ENCODE results near the gene PARM1. TPM values are rescaled to one million over a fixed set of nuclear protein-coding genes. Genes with fewer than 3 reads are reported as not detected.

Gene PARM1
- total and polyA plus RNA-seq, 2 donors (not counting 1 experiment from before 2014, with no cell fraction given) = 7.8 to 10.4 TPM

DNA sequence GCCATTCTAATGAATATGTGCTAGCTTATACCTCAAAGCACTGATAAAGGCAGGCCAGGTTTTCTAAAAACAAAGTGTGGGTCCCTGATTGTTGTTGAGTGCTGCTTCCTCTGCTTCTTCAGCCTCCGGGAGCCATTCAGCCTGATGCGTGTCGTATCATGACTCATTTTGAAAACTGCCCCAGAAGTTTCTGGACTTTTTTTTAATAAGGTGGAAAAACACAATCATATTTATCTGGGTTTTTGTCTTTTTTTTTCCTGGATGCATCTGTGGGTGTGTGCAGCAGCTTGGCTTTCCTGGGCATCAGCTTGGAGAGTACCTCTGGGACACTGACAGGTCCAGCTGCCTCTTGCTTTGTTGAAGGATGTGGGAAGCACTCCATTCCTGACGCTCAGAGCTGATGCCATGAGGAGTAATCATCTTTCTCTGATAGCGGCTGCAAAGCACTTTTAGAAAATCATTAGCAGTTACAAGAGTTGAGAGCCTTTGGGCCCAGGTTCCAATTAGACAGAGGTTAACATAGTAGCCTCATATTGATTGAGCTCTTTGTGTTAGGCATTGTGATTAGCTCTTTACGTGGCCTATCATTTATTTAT is 66.9 kb downstream of the PARM1 start:
- H3K4me3 ChIP-seq (ENCODE audit: control extremely low read depth in 1 of 5, extremely low read depth in 1 of 5, insufficient read depth in 1 of 5, low read depth in 2 of 5, low read length in 4 of 5) = no peak overlapping the region
- Mint-ChIP-seq H3K27me3 (no peaks in the 10 kb centered on the region), H3K9me3 (ENCODE audit: insufficient read depth) (no peaks in the 10 kb centered on the region), H3K4me3 (no peak overlapping the region), H3K27ac (no peak overlapping the region), H3K4me1 (peaks cover 22% of the 10 kb centered on the region)
- POLR2A ChIA-PET = no interaction called here
- H3K36me3 ChIP-seq (replicated peaks in 1 of 2; ENCODE audit: control extremely low read depth in 1 of 2, control insufficient read depth in 1 of 2, extremely low read depth in 1 of 2, insufficient read depth in 2 of 2, low read length in 1 of 2) = no peaks in the 10 kb centered on the region
- no peak for ATAC-seq (ENCODE audit: low read depth)
- H3K9me3 ChIP-seq (ENCODE audit: control extremely low read depth in 1 of 3, control insufficient read depth in 2 of 3, insufficient read depth in 1 of 3, low read length in 2 of 3) = no peaks in the 10 kb centered on the region
- no peak for DNase-seq
- no peak overlapping the region for H3K9ac ChIP-seq (ENCODE audit: low read length)
- H3K27me3 ChIP-seq (replicated peaks in 1 of 4; ENCODE audit: control extremely low read depth in 1 of 4, control insufficient read depth in 3 of 4, insufficient read depth in 4 of 4, low read length in 3 of 4) = no peaks in the 10 kb centered on the region
- no peaks in the 10 kb centered on the region for H4K20me1 ChIP-seq (ENCODE audit: control insufficient read depth, insufficient read depth, low read length, poor library complexity, severe bottlenecking)
- H3K4me2 ChIP-seq (replicated peaks; ENCODE audit: low read depth, low read length, poor library complexity, severe bottlenecking) = no peak overlapping the region
- H3K79me2 ChIP-seq (ENCODE audit: control insufficient read depth, insufficient read depth, low read length) = no peaks in the 10 kb centered on the region
- H3K27ac ChIP-seq (ENCODE audit: low read length in 2 of 2) = no peak overlapping the region
- 73% methylated on average over 5 of the region's 6 CpGs for WGBS (ENCODE audit: insufficient coverage)
- TF ChIP-seq, protein P1, sequence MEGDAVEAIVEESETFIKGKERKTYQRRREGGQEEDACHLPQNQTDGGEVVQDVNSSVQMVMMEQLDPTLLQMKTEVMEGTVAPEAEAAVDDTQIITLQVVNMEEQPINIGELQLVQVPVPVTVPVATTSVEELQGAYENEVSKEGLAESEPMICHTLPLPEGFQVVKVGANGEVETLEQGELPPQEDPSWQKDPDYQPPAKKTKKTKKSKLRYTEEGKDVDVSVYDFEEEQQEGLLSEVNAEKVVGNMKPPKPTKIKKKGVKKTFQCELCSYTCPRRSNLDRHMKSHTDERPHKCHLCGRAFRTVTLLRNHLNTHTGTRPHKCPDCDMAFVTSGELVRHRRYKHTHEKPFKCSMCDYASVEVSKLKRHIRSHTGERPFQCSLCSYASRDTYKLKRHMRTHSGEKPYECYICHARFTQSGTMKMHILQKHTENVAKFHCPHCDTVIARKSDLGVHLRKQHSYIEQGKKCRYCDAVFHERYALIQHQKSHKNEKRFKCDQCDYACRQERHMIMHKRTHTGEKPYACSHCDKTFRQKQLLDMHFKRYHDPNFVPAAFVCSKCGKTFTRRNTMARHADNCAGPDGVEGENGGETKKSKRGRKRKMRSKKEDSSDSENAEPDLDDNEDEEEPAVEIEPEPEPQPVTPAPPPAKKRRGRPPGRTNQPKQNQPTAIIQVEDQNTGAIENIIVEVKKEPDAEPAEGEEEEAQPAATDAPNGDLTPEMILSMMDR (IDR thresholded peaks at IDR 0.05) = no peak
- no peak for TF ChIP-seq EZH2 (IDR thresholded peaks at IDR 0.05; ENCODE audit: borderline replicate concordance, insufficient read depth, low read depth, low read length, poor library complexity, severe bottlenecking)
- CTCF ChIA-PET = interaction anchor here (1.3 kb wide), 1 partner anchor 125 kb away, joined by 3 read pairs; no protein-coding TSS in a partner anchor
- intact Hi-C loops (cut with micrococcal nuclease) = no loop called here
- no peaks in the 10 kb centered on the region for H3K4me1 ChIP-seq (ENCODE audit: control insufficient read depth in 2 of 2, insufficient read depth in 2 of 2, low read length in 2 of 2)
- no peak overlapping the region for H2AFZ ChIP-seq (ENCODE audit: insufficient read depth, low read depth, low read length, poor library complexity, severe bottlenecking)

DNA sequence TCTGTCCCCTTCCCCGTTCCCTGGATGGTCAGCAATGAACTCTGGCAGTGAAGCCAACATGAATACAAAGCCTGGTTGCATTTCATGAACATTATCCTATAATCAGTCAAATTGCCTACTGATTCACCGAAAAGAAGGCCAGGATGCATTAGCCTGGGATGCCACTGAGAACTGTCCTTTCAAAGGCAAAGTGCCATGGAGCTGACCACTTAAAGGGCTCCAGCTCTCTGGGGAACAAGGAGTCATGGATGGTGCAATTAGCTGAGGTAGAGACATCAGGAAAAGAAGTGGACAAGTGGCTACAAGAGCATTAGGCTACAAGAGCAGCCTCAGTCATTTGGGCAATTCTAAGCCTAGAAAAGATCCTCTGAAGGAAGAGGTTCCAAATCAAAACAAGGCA is 69.0 kb downstream of the PARM1 start:
- Histone ChIP-seq H2AFZ (ENCODE audit: insufficient read depth, low read depth, low read length, poor library complexity, severe bottlenecking) (no peak overlapping the region), H3K27me3 (replicated peaks in 1 of 4; ENCODE audit: control extremely low read depth in 1 of 4, control insufficient read depth in 3 of 4, insufficient read depth in 4 of 4, low read length in 3 of 4) (no peaks in the 10 kb centered on the region), H3K9me3 (ENCODE audit: control extremely low read depth in 1 of 3, control insufficient read depth in 2 of 3, insufficient read depth in 1 of 3, low read length in 2 of 3) (peaks cover 0 to 4% (median 0%) of the 10 kb centered on the region in 3 donors), H3K79me2 (ENCODE audit: control insufficient read depth, insufficient read depth, low read length) (no peaks in the 10 kb centered on the region), H4K20me1 (ENCODE audit: control insufficient read depth, insufficient read depth, low read length, poor library complexity, severe bottlenecking) (no peaks in the 10 kb centered on the region), H3K36me3 (replicated peaks in 1 of 2; ENCODE audit: control extremely low read depth in 1 of 2, control insufficient read depth in 1 of 2, extremely low read depth in 1 of 2, insufficient read depth in 2 of 2, low read length in 1 of 2) (no peaks in the 10 kb centered on the region), H3K4me1 (ENCODE audit: control insufficient read depth in 2 of 2, insufficient read depth in 2 of 2, low read length in 2 of 2) (no peaks in the 10 kb centered on the region), H3K4me3 (ENCODE audit: control extremely low read depth in 1 of 5, extremely low read depth in 1 of 5, insufficient read depth in 1 of 5, low read depth in 2 of 5, low read length in 4 of 5) (no peak overlapping the region), H3K9ac (ENCODE audit: low read length) (no peak overlapping the region), H3K27ac (ENCODE audit: low read length in 2 of 2) (no peak overlapping the region), H3K4me2 (replicated peaks; ENCODE audit: low read depth, low read length, poor library complexity, severe bottlenecking) (no peak overlapping the region)
- Mint-ChIP-seq H3K27me3 (no peaks in the 10 kb centered on the region), H3K9me3 (ENCODE audit: insufficient read depth) (no peaks in the 10 kb centered on the region), H3K4me1 (peaks cover 22% of the 10 kb centered on the region), H3K27ac (no peak overlapping the region), H3K4me3 (no peak overlapping the region)
- 93% methylated on average over 2 of the region's 2 CpGs for WGBS (ENCODE audit: insufficient coverage)
- DNase-seq (no peak), ATAC-seq (ENCODE audit: low read depth) (no peak)
- ChIA-PET POLR2A (no interaction called here), CTCF (no interaction called here)
- intact Hi-C loops (cut with micrococcal nuclease) = no loop called here
- no peak for TF ChIP-seq EZH2 (IDR thresholded peaks at IDR 0.05; ENCODE audit: borderline replicate concordance, insufficient read depth, low read depth, low read length, poor library complexity, severe bottlenecking)
- TF ChIP-seq, protein P1 (IDR thresholded peaks at IDR 0.05) = no peak
